DOHH2 (cell line): ENCODE results near the gene PPFIA2.

ENCODE experiments used
- H3F3A ChIP-seq: fragments of 200-600 bp; sonication (generic), shearing (Covaris generic); 2 replicates; pipeline ENCODE4 v1.6.0; 2016; ENCODE audit warnings: antibody characterized with exemption, mild to moderate bottlenecking; ENCODE audit not compliant: control insufficient read depth, insufficient read depth
- H3K27ac ChIP-seq: fragments of 200-600 bp; sonication (generic); 2 replicates; pipeline ENCODE4 v1.5.1; 2014; ENCODE audit warnings: low read depth, mild to moderate bottlenecking, low read length, moderate library complexity
- H3K27me3 ChIP-seq: fragments of 200-600 bp; sonication (generic); 2 replicates; pipeline ENCODE4 v1.6.1; 2014; ENCODE audit warnings: mild to moderate bottlenecking, low read length, mixed read lengths; ENCODE audit not compliant: control insufficient read depth
- H3K36me3 ChIP-seq: fragments of 200-600 bp; sonication (generic); 2 replicates; pipeline ENCODE4 v1.6.1; 2014; ENCODE audit warnings: mild to moderate bottlenecking, low read length, moderate library complexity, mixed read lengths; ENCODE audit not compliant: control insufficient read depth
- H3K4me1 ChIP-seq: fragments of 200-600 bp; sonication (generic); 2 replicates; pipeline ENCODE4 v1.6.1; 2014; ENCODE audit warnings: mild to moderate bottlenecking, low read length, mixed read lengths; ENCODE audit not compliant: control insufficient read depth
- H3K4me2 ChIP-seq: fragments of 200-600 bp; sonication (generic); 2 replicates; pipeline ENCODE4 v1.6.0; 2014; ENCODE audit warnings: mild to moderate bottlenecking, low read length, moderate library complexity
- H3K4me3 ChIP-seq: fragments of 200-600 bp; sonication (generic); 2 replicates; pipeline ENCODE4 v1.5.1; 2014; ENCODE audit warnings: mild to moderate bottlenecking, low read length, mixed read lengths
- H3K79me2 ChIP-seq: fragments of 200-600 bp; sonication (generic); 2 replicates; pipeline ENCODE4 v1.6.1; 2014; ENCODE audit warnings: mild to moderate bottlenecking, low read length, mixed read lengths; ENCODE audit not compliant: control insufficient read depth
- H3K9me2 ChIP-seq: fragments of 200-600 bp; sonication (generic); replicated peaks from 2 replicates; pipeline ENCODE4 v1.6.1; 2014; ENCODE audit warnings: mild to moderate bottlenecking, low read length, mixed read lengths; ENCODE audit not compliant: control insufficient read depth
- H3K9me3 ChIP-seq: fragments of 200-600 bp; sonication (generic); 2 replicates; pipeline ENCODE4 v1.6.1; 2014; ENCODE audit warnings: antibody characterized with exemption, low read length, mixed read lengths; ENCODE audit not compliant: control insufficient read depth, insufficient read depth
- H4K20me1 ChIP-seq: fragments of 200-600 bp; sonication (generic); 2 replicates; pipeline ENCODE4 v1.6.0; 2014; ENCODE audit warnings: low read depth, mild to moderate bottlenecking, antibody characterized with exemption, low read length, moderate library complexity; ENCODE audit not compliant: control insufficient read depth, insufficient read depth
- EZH2phosphoT487 ChIP-seq: fragments of 200-600 bp; sonication (generic); IDR thresholded peaks from 2 replicates; pipeline ENCODE4 v1.6.1; 2017; ENCODE audit warnings: borderline replicate concordance, mild to moderate bottlenecking, antibody characterized with exemption, low read length, moderate library complexity, mixed read lengths
- TF ChIP-seq, protein P1 (sequence below): fragments of 200-600 bp; sonication (generic); IDR thresholded peaks from one replicate; pipeline ENCODE4 v1.5.1; 2014; ENCODE audit warnings: antibody characterized with exemption, mild to moderate bottlenecking, low read depth, low read length; ENCODE audit not compliant: poor library complexity, severe bottlenecking

PPFIA2 gene

DNA sequence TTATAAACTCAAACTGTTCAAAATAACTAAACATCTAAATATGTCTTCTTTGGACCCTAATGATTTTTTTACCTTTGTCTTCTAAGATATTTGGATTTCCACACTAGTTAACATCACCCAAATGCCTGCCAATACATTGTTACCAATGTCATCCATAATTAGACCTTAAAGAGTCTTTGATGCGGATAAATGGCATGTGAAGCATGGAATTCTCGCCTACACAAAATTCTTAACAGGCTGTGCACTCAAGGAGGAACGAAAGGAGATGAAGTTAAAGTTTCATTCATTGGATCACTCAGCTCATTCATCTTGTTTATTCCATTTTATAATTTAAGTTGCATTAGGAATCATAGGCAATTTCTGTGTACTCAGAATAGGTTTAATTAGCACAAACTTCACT lies 461.5 kb downstream of the PPFIA2 start:
- H3K4me3 ChIP-seq: no peak overlapping the region
- H4K20me1 ChIP-seq: no peaks in the 10 kb centered on the region
- TF ChIP-seq, protein P1, sequence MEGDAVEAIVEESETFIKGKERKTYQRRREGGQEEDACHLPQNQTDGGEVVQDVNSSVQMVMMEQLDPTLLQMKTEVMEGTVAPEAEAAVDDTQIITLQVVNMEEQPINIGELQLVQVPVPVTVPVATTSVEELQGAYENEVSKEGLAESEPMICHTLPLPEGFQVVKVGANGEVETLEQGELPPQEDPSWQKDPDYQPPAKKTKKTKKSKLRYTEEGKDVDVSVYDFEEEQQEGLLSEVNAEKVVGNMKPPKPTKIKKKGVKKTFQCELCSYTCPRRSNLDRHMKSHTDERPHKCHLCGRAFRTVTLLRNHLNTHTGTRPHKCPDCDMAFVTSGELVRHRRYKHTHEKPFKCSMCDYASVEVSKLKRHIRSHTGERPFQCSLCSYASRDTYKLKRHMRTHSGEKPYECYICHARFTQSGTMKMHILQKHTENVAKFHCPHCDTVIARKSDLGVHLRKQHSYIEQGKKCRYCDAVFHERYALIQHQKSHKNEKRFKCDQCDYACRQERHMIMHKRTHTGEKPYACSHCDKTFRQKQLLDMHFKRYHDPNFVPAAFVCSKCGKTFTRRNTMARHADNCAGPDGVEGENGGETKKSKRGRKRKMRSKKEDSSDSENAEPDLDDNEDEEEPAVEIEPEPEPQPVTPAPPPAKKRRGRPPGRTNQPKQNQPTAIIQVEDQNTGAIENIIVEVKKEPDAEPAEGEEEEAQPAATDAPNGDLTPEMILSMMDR: no peak
- TF ChIP-seq EZH2phosphoT487: no peak
- H3K36me3 ChIP-seq: no peaks in the 10 kb centered on the region
- H3F3A ChIP-seq: no peaks in the 10 kb centered on the region
- no peaks in the 10 kb centered on the region for H3K4me1 ChIP-seq
- H3K27me3 ChIP-seq: no peaks in the 10 kb centered on the region
- no peaks in the 10 kb centered on the region for H3K9me2 ChIP-seq
- H3K79me2 ChIP-seq: no peaks in the 10 kb centered on the region
- no peak overlapping the region for H3K4me2 ChIP-seq
- no peaks in the 10 kb centered on the region for H3K9me3 ChIP-seq
- no peak overlapping the region for H3K27ac ChIP-seq

DNA sequence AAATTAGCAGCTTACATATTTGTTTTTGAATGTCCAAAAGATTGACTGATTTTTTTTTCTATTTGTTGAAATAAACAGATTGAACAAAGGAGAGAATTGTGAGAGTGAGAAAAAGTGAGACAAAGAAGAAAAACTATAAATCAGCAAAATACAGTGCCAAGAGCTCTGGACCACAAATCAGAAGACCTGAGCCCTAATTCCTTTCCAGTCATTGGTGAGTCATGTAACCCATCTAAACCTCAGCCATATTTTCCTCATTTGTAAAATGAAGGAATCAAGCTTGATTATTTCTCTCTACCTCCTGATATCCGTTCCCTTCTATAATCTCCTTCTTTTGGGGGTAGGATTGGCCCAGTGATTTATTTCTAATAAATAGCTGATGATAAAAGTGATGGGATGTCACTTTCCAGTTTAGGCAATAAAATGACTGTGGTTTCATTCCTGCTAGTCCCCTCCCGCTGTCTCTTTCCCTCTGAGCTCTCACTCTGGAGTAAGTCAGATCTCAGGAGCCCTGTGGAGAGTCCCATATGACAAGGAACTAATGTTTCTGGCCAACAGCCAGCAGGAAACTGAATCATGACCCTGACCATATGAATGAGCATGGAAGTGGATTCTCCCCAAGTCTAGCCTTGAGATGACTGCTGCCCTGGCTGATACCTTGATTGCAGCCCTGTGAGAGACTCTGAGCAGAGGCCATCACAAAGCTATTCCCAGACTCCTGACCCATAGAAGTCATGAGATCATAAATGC lies 462.4 kb downstream of the PPFIA2 start:
- Histone ChIP-seq H3K36me3 (no peaks in the 10 kb centered on the region), H3K4me1 (no peaks in the 10 kb centered on the region), H3K79me2 (no peaks in the 10 kb centered on the region), H3F3A (no peaks in the 10 kb centered on the region), H3K4me3 (no peak overlapping the region), H3K4me2 (no peak overlapping the region), H3K9me2 (no peaks in the 10 kb centered on the region), H3K27me3 (no peaks in the 10 kb centered on the region), H4K20me1 (no peaks in the 10 kb centered on the region), H3K27ac (no peak overlapping the region), H3K9me3 (no peaks in the 10 kb centered on the region)
- TF ChIP-seq, protein P1: no peak
- no peak for TF ChIP-seq EZH2phosphoT487

DNA sequence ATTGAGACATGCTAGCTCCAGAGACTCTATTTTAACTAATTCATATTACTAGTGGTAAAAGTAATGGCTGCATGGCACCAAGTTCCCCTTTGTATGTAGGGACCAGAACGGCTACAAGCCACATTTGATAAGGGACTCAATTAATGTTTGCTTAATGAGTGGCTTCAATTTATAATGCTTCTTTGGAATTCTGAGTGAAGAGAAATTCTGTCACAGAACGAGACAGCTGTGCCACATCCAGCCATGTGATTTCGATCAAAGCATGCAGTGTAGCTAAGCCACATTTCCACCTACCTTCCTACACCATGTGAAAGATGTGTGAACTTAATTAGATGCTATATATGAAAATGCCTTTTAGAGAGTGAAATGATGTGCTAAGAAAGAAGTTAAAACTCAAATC lies 463.9 kb downstream of the PPFIA2 start:
- no peaks in the 10 kb centered on the region for H3K9me3 ChIP-seq
- no peaks in the 10 kb centered on the region for H3K4me1 ChIP-seq
- no peaks in the 10 kb centered on the region for H4K20me1 ChIP-seq
- H3F3A ChIP-seq: no peaks in the 10 kb centered on the region
- no peak overlapping the region for H3K27ac ChIP-seq
- no peak overlapping the region for H3K4me3 ChIP-seq
- no peaks in the 10 kb centered on the region for H3K79me2 ChIP-seq
- no peaks in the 10 kb centered on the region for H3K27me3 ChIP-seq
- no peak for TF ChIP-seq EZH2phosphoT487
- TF ChIP-seq, protein P1: no peak
- H3K36me3 ChIP-seq: no peaks in the 10 kb centered on the region
- H3K9me2 ChIP-seq: no peaks in the 10 kb centered on the region
- no peak overlapping the region for H3K4me2 ChIP-seq
